ENCODE results near the gene LGI4. TPM values are rescaled to one million over a fixed set of nuclear protein-coding genes. Genes with fewer than 3 reads are reported as not detected.

LGI4 gene
- total and polyA plus RNA-seq, 9 donors = 8.4 to 16.3 (median 11.3) TPM

DNA sequence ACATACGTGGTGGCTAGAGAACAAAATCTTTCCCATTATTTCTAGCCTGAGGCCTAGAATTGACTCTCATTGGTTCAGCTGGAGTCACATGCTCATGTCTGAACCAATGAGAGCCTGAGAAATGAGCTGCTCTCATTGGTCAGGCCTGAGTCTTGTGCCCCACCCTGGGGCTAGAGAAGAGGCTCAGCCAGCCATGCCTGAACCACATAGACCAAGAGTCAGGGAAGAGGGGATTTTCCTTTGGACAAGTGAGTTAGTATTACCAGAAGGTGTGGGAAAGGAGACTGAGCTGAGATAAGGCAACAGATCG lies 26.5 kb upstream of the LGI4 start:
- H3K4me1 ChIP-seq (ENCODE audit: control insufficient read depth, insufficient read depth, low read length) = no peaks in the 10 kb centered on the region
- no peaks in the 10 kb centered on the region for H3K36me3 ChIP-seq (ENCODE audit: control insufficient read depth, insufficient read depth, low read length)
- DNase-seq = no peak
- 89% methylated on average over 2 of the region's 2 CpGs for WGBS (ENCODE audit: insufficient coverage)
- peaks cover 15% of the 10 kb centered on the region for H3K9me3 ChIP-seq (replicated peaks; ENCODE audit: control insufficient read depth, low read depth, low read length)
- H3K27ac ChIP-seq (ENCODE audit: low read length) = no peak overlapping the region
- H3K27me3 ChIP-seq (ENCODE audit: control insufficient read depth, insufficient read depth, low read length) = peaks cover 17% of the 10 kb centered on the region
- H3K4me3 ChIP-seq (ENCODE audit: low read length) = no peak overlapping the region

DNA sequence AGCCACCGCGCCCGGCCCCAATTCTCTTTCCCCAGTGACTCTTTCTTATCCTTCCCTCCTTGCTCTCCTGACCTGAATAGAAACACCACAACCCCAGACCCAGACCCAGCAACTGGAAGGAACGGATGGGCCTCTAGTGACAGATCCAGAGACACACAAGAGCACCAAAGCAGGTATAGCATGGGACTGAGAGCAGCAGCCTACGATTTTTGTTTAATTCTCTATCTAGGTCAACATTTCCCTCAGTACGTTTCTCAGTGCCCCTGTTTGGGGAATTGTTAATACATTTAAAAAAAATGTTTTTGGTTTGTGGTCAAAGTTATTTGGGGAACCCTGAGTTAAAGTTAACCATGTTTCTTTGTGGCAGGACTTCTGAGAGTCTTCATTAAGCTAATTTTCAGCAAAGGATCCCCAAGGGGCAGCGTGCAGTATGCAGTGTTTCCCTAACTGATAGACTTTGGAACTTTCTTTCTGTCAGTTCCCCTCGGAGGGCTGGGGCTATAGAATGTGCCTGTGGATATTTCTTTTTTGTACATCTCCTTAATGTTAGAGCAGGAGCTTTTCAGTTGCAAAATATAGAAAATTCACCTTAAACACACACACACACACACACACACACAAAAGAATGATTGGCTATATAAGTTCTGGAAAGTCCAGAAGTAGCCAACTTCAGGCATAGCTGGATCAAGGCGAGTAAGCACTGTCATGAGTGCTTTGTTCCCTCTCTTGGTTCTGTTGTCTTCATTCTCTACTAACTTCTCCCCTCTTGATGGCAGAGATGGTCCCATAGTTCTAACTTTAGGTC lies 26.0 kb upstream of the LGI4 start:
- H3K27ac ChIP-seq (ENCODE audit: low read length) = no peak overlapping the region
- peaks cover 9% of the 10 kb centered on the region for H3K9me3 ChIP-seq (replicated peaks; ENCODE audit: control insufficient read depth, low read depth, low read length)
- no peak for DNase-seq
- no peak overlapping the region for H3K4me3 ChIP-seq (ENCODE audit: low read length)
- peaks cover under 1% of the 10 kb centered on the region for H3K4me1 ChIP-seq (ENCODE audit: control insufficient read depth, insufficient read depth, low read length)
- WGBS (ENCODE audit: insufficient coverage) = 88% methylated on average over 4 of the region's 9 CpGs
- H3K36me3 ChIP-seq (ENCODE audit: control insufficient read depth, insufficient read depth, low read length) = no peaks in the 10 kb centered on the region
- H3K27me3 ChIP-seq (ENCODE audit: control insufficient read depth, insufficient read depth, low read length) = peaks cover 23% of the 10 kb centered on the region

DNA sequence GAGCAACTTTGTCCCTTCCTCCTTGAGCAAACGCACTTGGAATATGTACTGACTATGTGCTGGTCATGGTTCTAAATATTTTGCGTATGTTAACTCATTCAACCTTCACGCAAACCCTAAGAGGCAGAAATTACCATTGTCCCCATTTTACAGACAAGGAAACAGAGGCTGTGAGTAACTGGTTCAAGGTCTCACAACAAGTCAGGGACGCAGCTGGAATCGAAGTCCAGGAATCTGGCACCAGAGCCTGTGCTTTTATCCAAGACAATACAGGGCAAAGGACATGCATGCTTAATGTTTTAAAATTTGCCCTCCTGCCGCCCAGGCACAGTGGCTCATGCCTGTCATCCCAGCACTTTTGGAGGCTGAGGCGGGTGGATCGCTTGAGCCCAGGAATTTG lies 24.7 kb upstream of the LGI4 start:
- H3K36me3 ChIP-seq (ENCODE audit: control insufficient read depth, insufficient read depth, low read length) = no peaks in the 10 kb centered on the region
- DNase-seq = no peak
- H3K9me3 ChIP-seq (replicated peaks; ENCODE audit: control insufficient read depth, low read depth, low read length) = peaks cover 5% of the 10 kb centered on the region
- H3K27me3 ChIP-seq (ENCODE audit: control insufficient read depth, insufficient read depth, low read length) = peaks cover 35% of the 10 kb centered on the region
- 93% methylated on average over 2 of the region's 8 CpGs for WGBS (ENCODE audit: insufficient coverage)
- peaks cover 13% of the 10 kb centered on the region for H3K4me1 ChIP-seq (ENCODE audit: control insufficient read depth, insufficient read depth, low read length)
- no peak overlapping the region for H3K4me3 ChIP-seq (ENCODE audit: low read length)
- H3K27ac ChIP-seq (ENCODE audit: low read length) = no peak overlapping the region

DNA sequence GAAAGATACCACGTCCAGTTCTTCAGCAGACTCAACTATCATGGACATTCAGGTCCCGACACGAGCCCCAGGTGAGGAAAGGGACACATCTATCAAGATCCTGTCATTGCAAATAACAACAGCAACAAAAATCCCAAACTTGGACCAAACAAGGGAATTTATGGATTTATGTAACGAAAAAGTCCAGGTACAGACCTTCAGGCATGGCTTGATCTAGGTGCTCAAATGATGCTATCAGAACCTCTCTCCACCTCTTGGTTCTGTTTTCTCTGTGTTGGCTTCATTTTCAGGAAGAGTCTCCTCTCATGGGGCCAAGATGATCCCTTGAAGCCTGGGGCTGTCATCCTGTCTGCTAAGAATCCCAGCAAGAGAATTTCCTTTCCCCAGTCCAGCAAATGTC lies 22.6 kb upstream of the LGI4 start:
- no CpG with 5 or more reads among the region's 4 CpGs for WGBS (ENCODE audit: insufficient coverage)

DNA sequence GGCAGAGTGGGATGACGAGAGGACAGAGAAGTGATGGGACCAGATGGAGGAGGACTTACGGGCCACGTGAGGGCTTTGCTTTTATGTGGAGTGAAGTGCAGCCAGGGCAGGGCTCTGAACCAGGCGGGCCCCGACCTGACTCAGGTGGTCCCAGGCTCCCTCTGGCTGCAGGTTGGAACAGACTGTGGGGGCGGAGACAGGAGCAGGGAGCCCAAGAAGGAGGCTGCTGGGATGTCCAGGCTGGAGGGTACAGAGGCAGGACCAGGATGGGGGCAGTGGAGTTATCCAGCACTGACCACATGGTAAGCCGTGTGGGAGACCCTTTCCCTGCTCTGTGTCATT lies 21.8 kb upstream of the LGI4 start:
- Histone ChIP-seq H3K27me3 (ENCODE audit: control insufficient read depth, insufficient read depth, low read length) (peaks cover 54% of the 10 kb centered on the region), H3K4me3 (ENCODE audit: low read length) (no peak overlapping the region)

More for the DNA sequence above, 22.6 kb upstream of the LGI4 start:
- no peak overlapping the region for H3K27ac ChIP-seq (ENCODE audit: low read length)
- H3K4me3 ChIP-seq (ENCODE audit: low read length) = no peak overlapping the region
- DNase-seq = no peak
- H3K4me1 ChIP-seq (ENCODE audit: control insufficient read depth, insufficient read depth, low read length) = peaks cover 22% of the 10 kb centered on the region
- H3K36me3 ChIP-seq (ENCODE audit: control insufficient read depth, insufficient read depth, low read length) = no peaks in the 10 kb centered on the region
- H3K27me3 ChIP-seq (ENCODE audit: control insufficient read depth, insufficient read depth, low read length) = peaks cover 51% of the 10 kb centered on the region
- H3K9me3 ChIP-seq (replicated peaks; ENCODE audit: control insufficient read depth, low read depth, low read length) = peaks cover 3% of the 10 kb centered on the region

DNA sequence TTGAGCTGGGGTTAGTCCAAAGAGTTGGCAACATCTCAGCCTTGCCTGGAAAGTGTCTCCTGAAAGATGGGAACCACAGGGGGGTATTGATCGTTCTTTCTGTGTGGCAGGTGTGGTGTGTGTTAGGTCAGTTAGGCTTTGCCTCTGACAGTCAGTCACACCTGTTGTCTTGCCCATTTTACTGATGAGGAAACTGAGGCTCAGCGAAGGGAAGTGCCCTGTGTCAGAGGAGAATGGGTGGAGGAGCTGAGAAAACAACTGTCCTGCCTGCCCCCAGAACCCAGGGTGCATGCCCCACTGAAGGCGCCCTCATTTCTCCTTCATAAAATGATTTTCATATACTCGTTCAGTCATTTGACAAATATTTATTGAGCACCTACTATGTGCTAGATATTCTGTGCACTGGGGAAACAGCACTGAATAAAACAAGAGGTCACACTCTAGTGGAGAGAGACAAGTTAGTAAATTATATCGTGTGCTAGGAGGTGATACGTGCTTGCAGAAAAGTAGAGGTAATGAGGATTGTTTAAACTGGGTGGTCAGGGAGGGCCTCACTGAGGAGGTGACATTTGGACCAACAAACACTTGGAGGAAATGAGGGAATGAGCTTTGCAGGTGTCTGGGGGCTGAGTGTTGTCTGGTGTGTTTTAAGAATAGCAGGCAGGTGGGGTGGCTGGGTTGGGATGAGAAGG lies 21.3 kb upstream of the LGI4 start:
- H3K4me1 ChIP-seq (ENCODE audit: control insufficient read depth, insufficient read depth, low read length) = peaks cover 22% of the 10 kb centered on the region
- 66% methylated on average over 3 of the region's 6 CpGs for WGBS (ENCODE audit: insufficient coverage)
- no peak overlapping the region for H3K4me3 ChIP-seq (ENCODE audit: low read length)
- H3K27ac ChIP-seq (ENCODE audit: low read length) = no peak overlapping the region
- peaks cover 59% of the 10 kb centered on the region for H3K27me3 ChIP-seq (ENCODE audit: control insufficient read depth, insufficient read depth, low read length)
- H3K36me3 ChIP-seq (ENCODE audit: control insufficient read depth, insufficient read depth, low read length) = no peaks in the 10 kb centered on the region
- no peak for DNase-seq
- H3K9me3 ChIP-seq (replicated peaks; ENCODE audit: control insufficient read depth, low read depth, low read length) = no peaks in the 10 kb centered on the region

More for the DNA sequence above, 21.8 kb upstream of the LGI4 start:
- H3K4me1 ChIP-seq (ENCODE audit: control insufficient read depth, insufficient read depth, low read length) = peaks cover 22% of the 10 kb centered on the region
- H3K36me3 ChIP-seq (ENCODE audit: control insufficient read depth, insufficient read depth, low read length) = no peaks in the 10 kb centered on the region
- H3K9me3 ChIP-seq (replicated peaks; ENCODE audit: control insufficient read depth, low read depth, low read length) = no peaks in the 10 kb centered on the region
- no peak for DNase-seq
- WGBS (ENCODE audit: insufficient coverage) = 65% methylated on average over 6 of the region's 7 CpGs
- no peak overlapping the region for H3K27ac ChIP-seq (ENCODE audit: low read length)

DNA sequence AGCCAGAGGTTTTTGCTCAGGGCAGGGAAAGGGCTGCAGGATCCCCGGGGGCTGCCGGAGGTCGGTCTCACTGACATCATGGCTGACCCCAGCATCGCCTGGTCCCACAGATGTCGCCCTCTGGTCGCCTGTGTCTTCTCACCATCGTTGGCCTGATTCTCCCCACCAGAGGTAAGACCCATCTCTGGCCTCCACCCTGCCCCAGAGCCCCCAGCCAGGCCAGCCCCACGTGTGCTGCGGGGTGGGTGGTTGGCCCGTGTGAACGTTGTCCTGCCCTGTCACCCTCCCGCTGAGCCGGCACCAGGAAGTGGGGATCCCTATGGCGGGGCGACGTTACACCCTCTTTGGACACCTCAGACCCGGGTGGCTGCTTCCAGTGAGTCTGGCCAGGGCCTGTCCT lies 20.6 kb upstream of the LGI4 start:
- Histone ChIP-seq H3K27me3 (ENCODE audit: control insufficient read depth, insufficient read depth, low read length) (peaks cover 65% of the 10 kb centered on the region), H3K36me3 (ENCODE audit: control insufficient read depth, insufficient read depth, low read length) (no peaks in the 10 kb centered on the region), H3K4me1 (ENCODE audit: control insufficient read depth, insufficient read depth, low read length) (peaks cover 22% of the 10 kb centered on the region), H3K4me3 (ENCODE audit: low read length) (peak overlapping the region; percentile 55), H3K27ac (ENCODE audit: low read length) (no peak overlapping the region), H3K9me3 (replicated peaks; ENCODE audit: control insufficient read depth, low read depth, low read length) (no peaks in the 10 kb centered on the region)
- 16% methylated on average over 14 of the region's 17 CpGs for WGBS (ENCODE audit: insufficient coverage)
- no peak for DNase-seq

DNA sequence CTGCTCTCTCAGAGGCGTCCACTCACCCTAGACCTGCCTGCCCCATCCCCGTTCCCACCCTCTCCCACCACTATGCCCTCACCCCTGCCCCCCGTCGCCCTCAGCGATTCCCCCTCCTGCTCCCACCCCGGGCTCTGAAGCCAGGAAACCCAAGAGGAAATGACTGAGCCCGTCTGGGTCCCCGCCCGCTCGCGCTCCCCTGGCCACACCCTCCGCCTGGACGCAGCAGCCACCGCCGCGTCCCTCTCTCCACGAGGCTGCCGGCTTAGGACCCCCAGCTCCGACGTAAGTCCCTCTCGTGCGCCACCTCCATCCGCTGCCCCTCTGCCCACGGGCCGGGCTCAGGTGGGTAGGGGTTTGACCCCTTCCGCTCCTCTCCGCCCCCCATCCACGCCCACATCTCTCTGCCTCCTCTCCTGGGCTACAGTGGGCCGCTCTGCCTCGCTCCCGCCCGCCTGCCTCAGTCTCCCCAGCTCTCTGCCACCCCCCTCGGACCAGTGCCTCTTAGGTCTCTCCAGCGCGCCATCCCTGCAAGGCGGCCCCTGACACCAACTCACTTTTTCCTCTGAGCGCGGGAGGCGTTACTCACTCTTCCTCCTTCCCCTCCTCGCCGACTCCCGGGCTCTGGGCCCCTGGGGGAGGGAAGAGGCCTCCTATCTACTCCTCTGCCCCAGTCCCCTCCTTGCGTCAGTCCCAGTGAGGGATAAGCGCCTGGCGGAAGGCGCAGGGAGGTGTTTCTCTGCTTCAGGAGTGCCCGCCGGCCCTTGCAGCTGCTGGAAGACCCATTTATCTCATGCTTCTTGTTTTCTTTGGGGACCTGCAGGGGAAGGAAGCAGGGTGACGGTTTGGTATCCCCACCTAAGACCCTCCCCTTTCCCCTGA lies 19.9 kb upstream of the LGI4 start, which contains the start of gene FXYD5:
FXYD5 (plus strand) TSS at position 211 of the 882 bp plus-strand sequence. CDS start 816 bp downstream, outside the sequence.
- Histone ChIP-seq H3K36me3 (ENCODE audit: control insufficient read depth, insufficient read depth, low read length) (no peaks in the 10 kb centered on the region), H3K4me1 (ENCODE audit: control insufficient read depth, insufficient read depth, low read length) (peaks cover 22% of the 10 kb centered on the region), H3K27me3 (ENCODE audit: control insufficient read depth, insufficient read depth, low read length) (peaks cover 65% of the 10 kb centered on the region), H3K27ac (ENCODE audit: low read length) (peak within 1 kb of the TSS; percentile 7), H3K4me3 (ENCODE audit: low read length) (peak within 1 kb of the TSS; percentile 55), H3K9me3 (replicated peaks; ENCODE audit: control insufficient read depth, low read depth, low read length) (no peaks in the 10 kb centered on the region)
- under 1% methylated on average over 31 of the region's 49 CpGs for WGBS (ENCODE audit: insufficient coverage)
- peak; percentile 81 for DNase-seq

DNA sequence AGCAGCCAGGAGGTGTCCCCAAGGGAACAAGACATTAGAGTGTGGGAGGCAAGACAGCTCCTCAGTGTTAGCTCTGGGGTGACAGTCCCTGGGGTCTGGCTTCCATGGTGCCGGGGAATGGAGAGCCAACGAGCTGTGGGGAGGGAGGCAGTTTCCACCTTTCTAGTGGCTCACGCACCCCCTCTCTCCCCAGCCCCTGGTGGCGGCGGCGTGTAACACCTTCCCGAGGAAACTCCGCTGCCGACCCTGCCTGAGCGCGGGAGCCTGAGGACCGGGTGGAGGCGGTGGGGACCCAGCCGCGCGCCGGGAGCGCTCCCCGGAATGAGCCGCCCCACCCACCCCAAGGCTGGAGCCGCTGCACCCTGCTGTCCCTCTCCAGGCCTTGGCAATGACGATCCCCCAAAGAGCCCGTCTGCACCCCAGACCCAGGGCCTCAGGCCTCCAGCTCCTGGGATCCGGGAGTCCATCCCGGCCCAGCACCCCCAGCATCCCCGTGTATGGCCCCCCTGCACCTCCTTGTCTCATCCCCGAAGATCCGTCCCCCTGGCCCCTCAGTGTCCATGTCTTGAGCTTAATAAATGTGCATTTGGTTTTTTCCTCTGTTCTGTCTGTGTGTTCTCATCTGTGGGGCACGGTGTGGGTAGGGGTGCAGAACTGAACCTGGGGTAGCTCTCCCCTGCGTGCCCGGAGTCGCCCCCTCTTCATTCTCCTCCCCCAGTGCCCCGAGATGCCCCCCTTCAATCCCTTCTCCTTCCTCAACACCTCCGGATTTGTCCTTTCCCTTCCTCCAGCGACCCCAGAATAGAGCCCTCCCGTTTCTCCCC lies 19.1 kb upstream of the LGI4 start:
- Histone ChIP-seq H3K4me3 (ENCODE audit: low read length) (peak overlapping the region; percentile 55), H3K27ac (ENCODE audit: low read length) (no peak overlapping the region), H3K36me3 (ENCODE audit: control insufficient read depth, insufficient read depth, low read length) (no peaks in the 10 kb centered on the region), H3K27me3 (ENCODE audit: control insufficient read depth, insufficient read depth, low read length) (peaks cover 65% of the 10 kb centered on the region), H3K4me1 (ENCODE audit: control insufficient read depth, insufficient read depth, low read length) (peaks cover 22% of the 10 kb centered on the region), H3K9me3 (replicated peaks; ENCODE audit: control insufficient read depth, low read depth, low read length) (no peaks in the 10 kb centered on the region)
- WGBS (ENCODE audit: insufficient coverage) = under 1% methylated on average over 28 of the region's 36 CpGs
- DNase-seq = no peak

All from muscle of leg (tissue), 11 donors.